Vagina (tissue), 2 donors: ENCODE results near the gene FOXD2.

Experiments used
- CTCF ChIP-seq, 3 experiments: fragments of 450-650 bp in 2 of 3; fragments of 200-600 bp in 1 of 3; sonication (generic) in 1 of 3; IDR thresholded peaks; one replicate each; pipeline ENCODE4 v1.5.1; 2017 to 2019; ENCODE audit warnings: antibody characterized with exemption in 3 of 3, mild to moderate bottlenecking in 2 of 3, moderate library complexity in 2 of 3
- POLR2A ChIP-seq, 2 donors: fragments of 450-650 bp; IDR thresholded peaks; one replicate each; pipeline ENCODE4 v1.6.1; 2017; ENCODE audit warnings: antibody characterized with exemption in 2 of 2, mild to moderate bottlenecking in 2 of 2, moderate library complexity in 2 of 2
- POLR2AphosphoS5 ChIP-seq, 2 donors: sonication (generic); formaldehyde crosslinking; IDR thresholded peaks; one replicate each; pipeline ENCODE4 v1.9.0; 2017; ENCODE audit warnings: antibody characterized with exemption in 2 of 2, mild to moderate bottlenecking in 2 of 2, low read depth in 1 of 2; ENCODE audit not compliant: insufficient read depth in 1 of 2

- TF ChIP-seq CTCF (IDR thresholded peaks at IDR 0.05) (no peak), POLR2A (IDR thresholded peaks at IDR 0.05) (no peak), POLR2AphosphoS5 (IDR thresholded peaks at IDR 0.05; ENCODE audit: insufficient read depth in 1 of 2, low read depth in 1 of 2) (no peak)
These were observed 49.5 kb downstream of the FOXD2 start for GRCh38 chr1:47487332-47487731.
